H9 (cell line): ENCODE measurements around the gene LAYN. TPM values are rescaled to one million over a fixed set of nuclear protein-coding genes. Genes with fewer than 3 reads are reported as not detected.

Experiments
- DNase-seq: peaks from one replicate; pipeline ENCODE4 v3.0.0-alpha.2; 2017
- H2AFZ ChIP-seq: one replicate; pipeline ENCODE4 v1.6.1; 2013; ENCODE audit warnings: mild to moderate bottlenecking, low read length, control low read depth, moderate library complexity
- H2AK5ac ChIP-seq: 2 replicates; pipeline ENCODE4 v1.6.1; 2013; ENCODE audit warnings: low read length, control low read depth, mixed read lengths; ENCODE audit not compliant: insufficient read length
- H2BK120ac ChIP-seq: one replicate; pipeline ENCODE4 v1.6.1; 2013; ENCODE audit warnings: low read depth, mild to moderate bottlenecking, low read length, control low read depth, inconsistent platforms; ENCODE audit not compliant: poor library complexity, severe bottlenecking
- H2BK12ac ChIP-seq: 2 replicates; pipeline ENCODE4 v1.6.1; 2013; ENCODE audit warnings: low read length, control low read depth, mixed read lengths, low read depth; ENCODE audit not compliant: insufficient read length
- H2BK15ac ChIP-seq: 2 replicates; pipeline ENCODE4 v1.6.1; 2013; ENCODE audit warnings: low read depth, low read length, control low read depth
- H2BK20ac ChIP-seq: one replicate; pipeline ENCODE4 v1.6.1; 2013; ENCODE audit warnings: low read depth, mild to moderate bottlenecking, low read length, control low read depth, inconsistent platforms; ENCODE audit not compliant: poor library complexity, severe bottlenecking
- H2BK5ac ChIP-seq: 2 replicates; pipeline ENCODE4 v1.6.1; 2013; ENCODE audit warnings: low read length, control low read depth, mixed read lengths; ENCODE audit not compliant: insufficient read length
- H3K14ac ChIP-seq: 2 replicates; pipeline ENCODE4 v1.6.1; 2013; ENCODE audit warnings: low read length, control low read depth; ENCODE audit not compliant: insufficient read depth
- H3K18ac ChIP-seq: 2 replicates; pipeline ENCODE4 v1.6.1; 2013; ENCODE audit warnings: low read depth, mild to moderate bottlenecking, mixed read lengths, low read length, control low read depth; ENCODE audit not compliant: insufficient read length
- H3K23ac ChIP-seq: 2 replicates; pipeline ENCODE4 v1.6.1; 2013; ENCODE audit warnings: low read length, control low read depth, mixed read lengths, low read depth; ENCODE audit not compliant: insufficient read length
- H3K23me2 ChIP-seq: 2 replicates; pipeline ENCODE4 v1.6.1; 2013; ENCODE audit warnings: low read depth, mild to moderate bottlenecking, mixed read lengths, low read length, control low read depth; ENCODE audit not compliant: insufficient read length, poor library complexity, severe bottlenecking
- H3K27ac ChIP-seq: 2 replicates; pipeline ENCODE4 v1.5.1; 2013; ENCODE audit warnings: low read length, control low read depth, mixed read lengths, low read depth; ENCODE audit not compliant: insufficient read length
- H3K27me3 ChIP-seq: 2 replicates; pipeline ENCODE4 v1.6.1; 2013; ENCODE audit warnings: low read length, control low read depth, inconsistent platforms; ENCODE audit not compliant: insufficient read depth
- H3K4ac ChIP-seq: 2 replicates; pipeline ENCODE4 v1.6.1; 2013; ENCODE audit warnings: low read depth, mild to moderate bottlenecking, control low read depth, inconsistent platforms, low read length, moderate library complexity
- H3K4me1 ChIP-seq: 2 replicates; pipeline ENCODE4 v1.6.1; 2013; ENCODE audit warnings: low read length, control low read depth, inconsistent platforms; ENCODE audit not compliant: insufficient read depth
- H3K4me2 ChIP-seq: 2 replicates; pipeline ENCODE4 v1.6.1; 2013; ENCODE audit warnings: low read length, control low read depth, mixed read lengths; ENCODE audit not compliant: insufficient read length, insufficient read depth
- H3K56ac ChIP-seq: 2 replicates; pipeline ENCODE4 v1.6.1; 2013; ENCODE audit warnings: low read depth, mild to moderate bottlenecking, mixed read lengths, low read length, control low read depth; ENCODE audit not compliant: insufficient read length
- H3K79me1 ChIP-seq: 2 replicates; pipeline ENCODE4 v1.6.1; 2013; ENCODE audit warnings: low read depth, mild to moderate bottlenecking, moderate library complexity, low read length, control low read depth, inconsistent platforms; ENCODE audit not compliant: insufficient read depth, poor library complexity, severe bottlenecking
- H3K79me2 ChIP-seq: 2 replicates; pipeline ENCODE4 v1.6.1; 2013; ENCODE audit warnings: low read length, control low read depth, inconsistent platforms; ENCODE audit not compliant: insufficient read depth
- H3K9ac ChIP-seq: 2 replicates; pipeline ENCODE4 v1.6.1; 2013; ENCODE audit warnings: low read length, control low read depth, mixed read lengths; ENCODE audit not compliant: insufficient read length; ENCODE audit errors: extremely low read depth
- H3K9me3 ChIP-seq: one replicate; pipeline ENCODE4 v1.6.1; 2013; ENCODE audit warnings: low read depth, low read length, inconsistent platforms; ENCODE audit not compliant: control insufficient read depth
- H3T11ph ChIP-seq: one replicate; pipeline ENCODE4 v1.6.1; 2013; ENCODE audit warnings: mild to moderate bottlenecking, low read length, control low read depth, inconsistent platforms
- H4K20me1 ChIP-seq: one replicate; pipeline ENCODE4 v1.6.1; 2013; ENCODE audit not compliant: control insufficient read depth, insufficient read length, insufficient read depth
- H4K5ac ChIP-seq: 2 replicates; pipeline ENCODE4 v1.6.1; 2013; ENCODE audit warnings: low read depth, mild to moderate bottlenecking, mixed read lengths, low read length, control low read depth; ENCODE audit not compliant: insufficient read length
- H4K8ac ChIP-seq: replicated peaks from 2 replicates; pipeline ENCODE4 v1.6.1; 2013; ENCODE audit warnings: low read length, control low read depth, mixed read lengths, low read depth; ENCODE audit not compliant: insufficient read length
- H4K91ac ChIP-seq: 2 replicates; pipeline ENCODE4 v1.6.1; 2013; ENCODE audit warnings: low read depth, mild to moderate bottlenecking, moderate library complexity, mixed read lengths, low read length, control low read depth; ENCODE audit not compliant: insufficient read length
- H3K27ac Mint-ChIP-seq, 3 experiments: 2 replicates in 2 of 3; 3 replicates in 1 of 3; pipeline ENCODE4 v1.8.0; 2020 to 2021; ENCODE audit warnings: mixed read lengths in 3 of 3, mild to moderate bottlenecking in 1 of 3, moderate library complexity in 1 of 3
- H3K27me3 Mint-ChIP-seq: 2 replicates; pipeline ENCODE4 v1.8.0; 2021; ENCODE audit warnings: low read depth, mild to moderate bottlenecking, moderate library complexity, mixed read lengths
- H3K36me3 Mint-ChIP-seq, 3 experiments: 2 replicates in 2 of 3; 3 replicates in 1 of 3; pipeline ENCODE4 v1.8.0; 2020 to 2021; ENCODE audit warnings: low read depth in 3 of 3, mixed read lengths in 3 of 3; ENCODE audit not compliant: insufficient read depth in 1 of 3
- H3K4me1 Mint-ChIP-seq, 2 experiments: 2 replicates each; pipeline ENCODE4 v1.8.0; 2020; ENCODE audit warnings: mixed read lengths in 2 of 2
- H3K4me3 Mint-ChIP-seq, 2 experiments: 2 replicates in 1 of 2; 3 replicates in 1 of 2; pipeline ENCODE4 v1.8.0; 2020 to 2021; ENCODE audit warnings: mild to moderate bottlenecking in 2 of 2, mixed read lengths in 2 of 2, moderate library complexity in 1 of 2
- H3K9me3 Mint-ChIP-seq, 2 experiments: 2 replicates in 1 of 2; 3 replicates in 1 of 2; pipeline ENCODE4 v1.8.0; 2020; ENCODE audit warnings: mild to moderate bottlenecking in 2 of 2, mixed read lengths in 2 of 2, moderate library complexity in 1 of 2
- WGBS: extraction: QIAGEN DNeasy Blood & Tissue Kit; methylation state at CpG from one replicate; pipeline ENCODE4 v1.1.7; 2013; ENCODE audit warnings: missing lambda C conversion rate, low lambda C conversion rate, mixed read lengths; ENCODE audit not compliant: insufficient read length; ENCODE audit errors: extremely low coverage; 5-methylcytosine and 5-hydroxymethylcytosine counted together
- total RNA-seq: library from RNA; stranded (reverse); gene quantifications from 2 replicates; pipeline ENCODE4 v1.2.1, GENCODE V29; 2021
- TF ChIP-seq, protein P1 (sequence below): fragments of 200-600 bp; sonication (generic); conservative IDR thresholded peaks from 3 replicates; pipeline ENCODE4 v1.8.0; 2021; ENCODE audit warnings: antibody characterized with exemption, mild to moderate bottlenecking

LAYN gene
- total RNA-seq, 1 experiment from 2014 or later, result 3.1 TPM

DNA sequence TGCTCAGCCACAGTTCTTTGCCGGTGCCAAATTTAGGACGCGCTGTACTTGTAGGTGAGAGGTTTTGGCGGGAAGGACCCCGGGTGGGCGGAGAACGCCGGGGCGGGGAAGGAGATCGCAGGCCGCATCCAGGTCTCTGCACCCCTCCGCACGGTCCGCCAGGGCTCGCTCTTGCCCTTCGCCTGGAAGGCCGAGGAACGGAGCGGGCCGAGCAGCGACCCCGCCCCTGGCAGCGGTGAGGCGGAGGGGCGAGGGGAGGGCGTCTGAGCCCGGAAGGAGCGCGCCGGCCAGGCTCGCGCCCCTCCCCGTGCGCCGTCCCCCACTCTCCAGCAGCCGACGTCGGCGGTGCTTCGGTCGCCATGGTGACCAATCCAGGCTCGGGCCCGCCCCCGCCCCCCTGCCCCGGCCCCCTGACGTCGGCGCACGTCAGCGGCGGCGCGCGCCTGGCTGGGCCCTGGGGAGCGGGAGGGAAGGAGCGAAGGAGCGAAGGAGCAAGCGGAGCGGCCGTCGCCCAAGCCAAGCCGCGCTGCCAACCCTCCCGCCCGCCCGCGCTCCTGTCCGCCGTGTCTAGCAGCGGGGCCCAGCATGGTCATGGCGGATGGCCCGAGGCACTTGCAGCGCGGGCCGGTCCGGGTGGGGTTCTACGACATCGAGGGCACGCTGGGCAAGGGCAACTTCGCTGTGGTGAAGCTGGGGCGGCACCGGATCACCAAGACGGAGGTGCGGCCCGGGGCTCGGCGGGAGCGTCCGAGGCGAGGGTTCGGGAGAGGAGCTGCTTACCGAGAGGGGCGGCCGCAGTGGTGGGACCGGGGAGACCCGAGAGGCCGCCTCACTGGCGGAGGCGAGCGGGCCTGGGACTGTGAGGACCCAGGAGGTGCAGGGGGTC lies 61.7 kb downstream of the LAYN start, which contains the start of gene SIK2:
SIK2 (plus strand) TSS at position 471 of the 886 bp plus-strand sequence; CDS start at position 586, 115 bp downstream.
- TF ChIP-seq, protein P1, sequence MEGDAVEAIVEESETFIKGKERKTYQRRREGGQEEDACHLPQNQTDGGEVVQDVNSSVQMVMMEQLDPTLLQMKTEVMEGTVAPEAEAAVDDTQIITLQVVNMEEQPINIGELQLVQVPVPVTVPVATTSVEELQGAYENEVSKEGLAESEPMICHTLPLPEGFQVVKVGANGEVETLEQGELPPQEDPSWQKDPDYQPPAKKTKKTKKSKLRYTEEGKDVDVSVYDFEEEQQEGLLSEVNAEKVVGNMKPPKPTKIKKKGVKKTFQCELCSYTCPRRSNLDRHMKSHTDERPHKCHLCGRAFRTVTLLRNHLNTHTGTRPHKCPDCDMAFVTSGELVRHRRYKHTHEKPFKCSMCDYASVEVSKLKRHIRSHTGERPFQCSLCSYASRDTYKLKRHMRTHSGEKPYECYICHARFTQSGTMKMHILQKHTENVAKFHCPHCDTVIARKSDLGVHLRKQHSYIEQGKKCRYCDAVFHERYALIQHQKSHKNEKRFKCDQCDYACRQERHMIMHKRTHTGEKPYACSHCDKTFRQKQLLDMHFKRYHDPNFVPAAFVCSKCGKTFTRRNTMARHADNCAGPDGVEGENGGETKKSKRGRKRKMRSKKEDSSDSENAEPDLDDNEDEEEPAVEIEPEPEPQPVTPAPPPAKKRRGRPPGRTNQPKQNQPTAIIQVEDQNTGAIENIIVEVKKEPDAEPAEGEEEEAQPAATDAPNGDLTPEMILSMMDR, result peak; percentile 95
- no peaks in the 10 kb centered on the region; a peak in 1 of 5 replicates for H3K9me3 Mint-ChIP-seq
- peak within 1 kb of the TSS; percentile 65 for H3K9ac ChIP-seq

More for the DNA sequence above, 61.7 kb downstream of the LAYN start, which contains the start of gene SIK2:
- Histone ChIP-seq H2BK5ac (no peak within 1 kb of the TSS), H3K27me3 (peaks cover 7% of the 10 kb centered on the region; the same call in 1 of the 2 replicates), H2AFZ (no peak within 1 kb of the TSS), H3K23me2 (peaks cover 11% of the 10 kb centered on the region), H4K91ac (no peak within 1 kb of the TSS), H2BK12ac (no peak within 1 kb of the TSS), H2BK15ac (no peak within 1 kb of the TSS; the same call in 1 of the 2 replicates), H3K14ac (peak within 1 kb of the TSS; percentile 81; the same call in 1 of the 2 replicates), H3K27ac (no peak within 1 kb of the TSS), H2BK120ac (no peak within 1 kb of the TSS), H4K8ac (no peak within 1 kb of the TSS), H3K4me2 (peak within 1 kb of the TSS; percentile 81), H2BK20ac (no peak within 1 kb of the TSS), H3K23ac (no peak within 1 kb of the TSS), H3K4me1 (peaks cover 3% of the 10 kb centered on the region; the same call in 1 of the 2 replicates), H3K79me1 (no peaks in the 10 kb centered on the region), H3K56ac (no peak within 1 kb of the TSS), H3K79me2 (no peaks in the 10 kb centered on the region), H3K9me3 (no peaks in the 10 kb centered on the region), H2AK5ac (no peak within 1 kb of the TSS), H3K18ac (peak within 1 kb of the TSS; percentile 91), H4K5ac (no peak within 1 kb of the TSS), H3T11ph (no peak within 1 kb of the TSS), H3K4ac (no peak within 1 kb of the TSS), H4K20me1 (no peaks in the 10 kb centered on the region)
- DNase-seq, result peak; percentile 98
- H3K4me1 Mint-ChIP-seq, result peaks cover 20 to 30% of the 10 kb centered on the region in 2 experiments
- peak within 1 kb of the TSS; percentile 69 to 91 for H3K4me3 Mint-ChIP-seq
- H3K27me3 Mint-ChIP-seq, result peaks cover 29% of the 10 kb centered on the region
- H3K27ac Mint-ChIP-seq, result peak within 1 kb of the TSS in 2 of 3 experiments; percentile 43 to 73; a peak in 1 of 7 replicates
- H3K36me3 Mint-ChIP-seq, result no peaks in the 10 kb centered on the region; a peak in 1 of 7 replicates
- WGBS, result no CpG with 5 or more reads among the region's 100 CpGs
